Caco-2 (cell line): ENCODE results near the gene DAB2IP. TPM values are rescaled to one million over a fixed set of nuclear protein-coding genes. Genes with fewer than 3 reads are reported as not detected.

Experiments
- BruUV-seq: library from RNA; stranded (reverse); fragments of 400-500 nt; replicated peaks from 2 replicates; lab custom pipeline; 2021; lab: Mats Ljungman, UMichigan
- CTCF ChIA-PET: fragments of 300-600 bp; sonication (Branson Sonifier 250); formaldehyde crosslinking; loops from one replicate; lab custom pipeline; 2022; ENCODE audit warnings: antibody characterized with exemption; lab: Charles Lee
- POLR2A ChIA-PET: fragments of 300-600 bp; sonication (Branson Sonifier 250); formaldehyde crosslinking; loops from one replicate; lab custom pipeline; 2022; ENCODE audit warnings: antibody characterized with exemption; lab: Charles Lee
- DNase-seq, 2 experiments: peaks; one replicate each; pipeline versions ENCODE4 v3.0.0 to v3.0.0-alpha.2; 2020 to 2022
- H3K27me3 ChIP-seq: replicated peaks from 2 replicates; pipeline ENCODE4 v1.6.0; 2011; ENCODE audit warnings: low read length; ENCODE audit not compliant: control insufficient read depth, insufficient read depth
- H3K36me3 ChIP-seq: 2 replicates; pipeline ENCODE4 v1.5.1; 2011; ENCODE audit warnings: low read length; ENCODE audit not compliant: control insufficient read depth, insufficient read depth
- H3K4me1 ChIP-seq: fragments of 250-450 bp; sonication (Bioruptor Pico); 2 replicates; pipeline ENCODE4 v1.5.1; 2020; ENCODE audit warnings: mild to moderate bottlenecking
- H3K4me3 ChIP-seq: 2 replicates; pipeline ENCODE4 v1.5.1; 2011; ENCODE audit warnings: low read depth, mild to moderate bottlenecking, control low read depth, low read length
- H3K9me3 ChIP-seq: fragments of 250-450 bp; sonication (Bioruptor Pico); 2 replicates; pipeline ENCODE4 v1.5.1; 2020; ENCODE audit warnings: mild to moderate bottlenecking, moderate library complexity
- H3K27ac Mint-ChIP-seq: one replicate; pipeline ENCODE4 v1.8.0; 2022; ENCODE audit warnings: mixed read lengths; ENCODE audit not compliant: unreplicated experiment
- H3K27me3 Mint-ChIP-seq: one replicate; pipeline ENCODE4 v1.8.0; 2022; ENCODE audit warnings: mixed read lengths; ENCODE audit not compliant: insufficient read depth, unreplicated experiment
- H3K36me3 Mint-ChIP-seq: one replicate; pipeline ENCODE4 v1.8.0; 2022; ENCODE audit warnings: mild to moderate bottlenecking, mixed read lengths; ENCODE audit not compliant: insufficient read depth, unreplicated experiment
- H3K4me1 Mint-ChIP-seq: one replicate; pipeline ENCODE4 v1.8.0; 2022; ENCODE audit warnings: low read depth, mixed read lengths; ENCODE audit not compliant: unreplicated experiment
- H3K4me3 Mint-ChIP-seq: one replicate; pipeline ENCODE4 v1.8.0; 2022; ENCODE audit warnings: mild to moderate bottlenecking, moderate library complexity, mixed read lengths; ENCODE audit not compliant: unreplicated experiment
- H3K9me3 Mint-ChIP-seq: one replicate; pipeline ENCODE4 v1.8.0; 2022; ENCODE audit warnings: mixed read lengths; ENCODE audit not compliant: unreplicated experiment
- CTCF ChIP-seq, 2 experiments: fragments of 200-600 bp in 1 of 2; IDR thresholded peaks; 1 replicate in 1 of 2; 2 replicates in 1 of 2; pipeline versions ENCODE4 v1.5.1 to v1.8.0; 2011 to 2022; ENCODE audit warnings: antibody characterized with exemption in 1 of 2, control low read depth in 1 of 2, inconsistent platforms in 1 of 2, low read depth in 1 of 2, low read length in 1 of 2, mild to moderate bottlenecking in 1 of 2, moderate library complexity in 1 of 2; ENCODE audit not compliant: insufficient read depth in 1 of 2, severe bottlenecking in 1 of 2, unreplicated experiment in 1 of 2
- intact Hi-C: fragments of 100-400 bp; cut with micrococcal nuclease; formaldehyde crosslinking; loops from one replicate; pipeline ENCODE4 v1.10.0; 2022; ENCODE audit not compliant: unreplicated experiment
- total RNA-seq: library from RNA; stranded (reverse); gene quantifications from 2 replicates; pipeline ENCODE4 v1.2.3, GENCODE V29; 2022

DAB2IP gene
- total RNA-seq, 1 experiment from 2014 or later, result 26.0 TPM

DNA sequence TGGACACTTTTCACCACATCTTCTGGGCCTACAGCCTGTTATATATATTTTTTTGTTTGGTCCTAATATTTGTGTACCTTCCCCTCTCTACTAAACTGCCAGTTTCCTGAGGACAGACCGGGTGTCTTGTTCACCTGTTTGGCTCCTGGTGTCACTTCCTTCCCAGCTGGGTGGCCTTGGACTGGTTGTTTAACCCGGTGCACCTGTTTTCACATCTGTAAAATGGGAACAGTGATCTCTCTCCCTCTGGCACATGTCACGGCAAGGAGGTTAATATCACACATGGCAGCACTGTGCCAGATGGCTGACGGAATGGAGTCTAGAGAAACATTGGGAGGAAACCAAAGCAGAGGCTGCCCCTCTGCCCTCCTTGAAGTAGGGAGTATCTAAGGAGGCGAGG lies 79.7 kb downstream of the DAB2IP start:
- H3K36me3 ChIP-seq, result no peaks in the 10 kb centered on the region; the same call in 1 of the 2 replicates
- Mint-ChIP-seq H3K4me1 (peaks cover 19% of the 10 kb centered on the region), H3K4me3 (no peak overlapping the region), H3K36me3 (no peaks in the 10 kb centered on the region), H3K9me3 (no peaks in the 10 kb centered on the region), H3K27me3 (no peaks in the 10 kb centered on the region), H3K27ac (peak overlapping the region; percentile 43)
- no TSS peak for BruUV-seq
- H3K4me1 ChIP-seq, result peaks cover 16% of the 10 kb centered on the region
- H3K9me3 ChIP-seq, result no peaks in the 10 kb centered on the region
- no peak overlapping the region for H3K4me3 ChIP-seq
- no peak for TF ChIP-seq CTCF (IDR thresholded peaks at IDR 0.05; ENCODE audit: insufficient read depth in 1 of 2, low read depth in 1 of 2, low read length in 1 of 2, severe bottlenecking in 1 of 2, unreplicated experiment in 1 of 2)
- intact Hi-C loops, result no loop called here
- ChIA-PET POLR2A (no interaction called here), CTCF (no interaction called here)
- no peaks in the 10 kb centered on the region for H3K27me3 ChIP-seq
- no peak for DNase-seq

- no peaks in the 10 kb centered on the region; the same call in 1 of the 2 replicates for H3K36me3 ChIP-seq
- H3K4me3 ChIP-seq, result no peak overlapping the region
- no peaks in the 10 kb centered on the region for H3K9me3 ChIP-seq
- H3K27me3 ChIP-seq, result no peaks in the 10 kb centered on the region
- H3K4me1 ChIP-seq, result peaks cover 20% of the 10 kb centered on the region
- H3K9me3 Mint-ChIP-seq, result no peaks in the 10 kb centered on the region
- no peak overlapping the region for H3K4me3 Mint-ChIP-seq
- ChIA-PET POLR2A (no interaction called here), CTCF (no interaction called here)
- no peak for DNase-seq
- H3K36me3 Mint-ChIP-seq, result no peaks in the 10 kb centered on the region
- no peak overlapping the region for H3K27ac Mint-ChIP-seq
- peaks cover 23% of the 10 kb centered on the region for H3K4me1 Mint-ChIP-seq
- intact Hi-C loops, result no loop called here
- no peak for TF ChIP-seq CTCF (IDR thresholded peaks at IDR 0.05; ENCODE audit: insufficient read depth in 1 of 2, low read depth in 1 of 2, low read length in 1 of 2, severe bottlenecking in 1 of 2, unreplicated experiment in 1 of 2)
- no TSS peak for BruUV-seq
- no peaks in the 10 kb centered on the region for H3K27me3 Mint-ChIP-seq
These were observed 80.5 kb downstream of the DAB2IP start for GRCh38 chr9:121731919-121732318.

- Mint-ChIP-seq H3K9me3 (no peaks in the 10 kb centered on the region), H3K27ac (no peak overlapping the region), H3K36me3 (no peaks in the 10 kb centered on the region), H3K4me3 (no peak overlapping the region), H3K4me1 (peaks cover 24% of the 10 kb centered on the region), H3K27me3 (no peaks in the 10 kb centered on the region)
- Histone ChIP-seq H3K9me3 (no peaks in the 10 kb centered on the region), H3K27me3 (no peaks in the 10 kb centered on the region), H3K4me3 (no peak overlapping the region), H3K4me1 (peaks cover 24% of the 10 kb centered on the region), H3K36me3 (no peaks in the 10 kb centered on the region; the same call in 1 of the 2 replicates)
- intact Hi-C loops, result no loop called here
- CTCF ChIA-PET, result no interaction called here
- no peak for TF ChIP-seq CTCF (IDR thresholded peaks at IDR 0.05; ENCODE audit: insufficient read depth in 1 of 2, low read depth in 1 of 2, low read length in 1 of 2, severe bottlenecking in 1 of 2, unreplicated experiment in 1 of 2)
- BruUV-seq, result no TSS peak
- POLR2A ChIA-PET, result interaction anchor here (0.6 kb wide), 1 partner anchor 82 kb away, joined by 3 read pairs; no protein-coding TSS in a partner anchor
- DNase-seq, result no peak
These were observed 81.0 kb downstream of the DAB2IP start for GRCh38 chr9:121732389-121732788.
